Ovary (tissue), 3 donors: ENCODE measurements around the gene TMEM9.

ENCODE experiments used
- POLR2A ChIP-seq: fragments of 450-650 bp; IDR thresholded peaks from one replicate; pipeline ENCODE4 v1.6.1; 2017; ENCODE audit warnings: antibody characterized with exemption, mild to moderate bottlenecking, moderate library complexity
- TF ChIP-seq, protein P1 (sequence below), 3 donors: fragments of 450-650 bp in 2 of 3; fragments of 200-600 bp in 1 of 3; IDR thresholded peaks; one replicate each; pipeline versions ENCODE4 v1.5.1 to v1.8.0; 2016 to 2022; ENCODE audit warnings: antibody characterized with exemption in 3 of 3, mild to moderate bottlenecking in 1 of 3
- donor health status: DM: no; HTN: no; CAD: no.

DNA sequence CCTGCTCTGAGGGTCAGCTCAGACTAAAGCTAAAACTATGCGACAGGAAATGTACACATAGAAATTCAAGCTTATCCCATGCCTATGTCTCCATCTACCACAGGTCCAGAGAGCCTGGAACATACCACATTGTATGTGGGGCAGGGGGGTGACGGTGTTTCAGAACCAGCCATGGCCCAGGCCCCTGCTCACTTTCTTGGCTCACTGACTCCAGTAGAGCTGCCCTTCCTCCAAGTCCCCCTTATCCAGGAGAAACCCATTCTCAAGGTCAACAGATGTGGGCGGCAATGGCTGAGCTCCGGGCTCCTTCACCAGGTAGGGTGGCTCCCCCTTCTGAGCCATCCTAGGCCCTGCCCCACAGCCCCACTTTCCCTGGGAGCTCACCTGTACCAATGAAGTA is 63.0 kb downstream of the TMEM9 start:
- TF ChIP-seq, protein P1, sequence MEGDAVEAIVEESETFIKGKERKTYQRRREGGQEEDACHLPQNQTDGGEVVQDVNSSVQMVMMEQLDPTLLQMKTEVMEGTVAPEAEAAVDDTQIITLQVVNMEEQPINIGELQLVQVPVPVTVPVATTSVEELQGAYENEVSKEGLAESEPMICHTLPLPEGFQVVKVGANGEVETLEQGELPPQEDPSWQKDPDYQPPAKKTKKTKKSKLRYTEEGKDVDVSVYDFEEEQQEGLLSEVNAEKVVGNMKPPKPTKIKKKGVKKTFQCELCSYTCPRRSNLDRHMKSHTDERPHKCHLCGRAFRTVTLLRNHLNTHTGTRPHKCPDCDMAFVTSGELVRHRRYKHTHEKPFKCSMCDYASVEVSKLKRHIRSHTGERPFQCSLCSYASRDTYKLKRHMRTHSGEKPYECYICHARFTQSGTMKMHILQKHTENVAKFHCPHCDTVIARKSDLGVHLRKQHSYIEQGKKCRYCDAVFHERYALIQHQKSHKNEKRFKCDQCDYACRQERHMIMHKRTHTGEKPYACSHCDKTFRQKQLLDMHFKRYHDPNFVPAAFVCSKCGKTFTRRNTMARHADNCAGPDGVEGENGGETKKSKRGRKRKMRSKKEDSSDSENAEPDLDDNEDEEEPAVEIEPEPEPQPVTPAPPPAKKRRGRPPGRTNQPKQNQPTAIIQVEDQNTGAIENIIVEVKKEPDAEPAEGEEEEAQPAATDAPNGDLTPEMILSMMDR (IDR thresholded peaks at IDR 0.05) = no peak
- TF ChIP-seq POLR2A = no peak
